Spleen (tissue), 11 donors: ENCODE measurements around the gene CACNA2D2. TPM values are rescaled to one million over a fixed set of nuclear protein-coding genes. Genes with fewer than 3 reads are reported as not detected.

Experiments used
- DNase-seq: peaks from one replicate; pipeline ENCODE4 v3.0.0-alpha.2; 2020
- H3K27ac ChIP-seq, 8 donors: fragments of 200-600 bp; sonication (generic) in 7 of 8; 1 replicate in 4 of 8; 2 replicates in 4 of 8; pipeline versions ENCODE4 v1.5.0 to v1.8.0; 2016 to 2021; ENCODE audit warnings: inconsistent platforms in 4 of 8, mild to moderate bottlenecking in 4 of 8, moderate library complexity in 1 of 8
- H3K27me3 ChIP-seq, 7 donors: fragments of 200-600 bp; sonication (generic) in 6 of 7; replicated peaks in 1 of 7; 1 replicate in 4 of 7; 2 replicates in 3 of 7; pipeline versions ENCODE4 v1.5.0 to v1.8.0; 2016 to 2021; ENCODE audit warnings: inconsistent platforms in 3 of 7, mild to moderate bottlenecking in 1 of 7
- H3K36me3 ChIP-seq, 6 donors: fragments of 200-600 bp; sonication (generic) in 5 of 6; 1 replicate in 4 of 6; 2 replicates in 2 of 6; pipeline versions ENCODE4 v1.5.0 to v1.8.0; 2016 to 2021; ENCODE audit warnings: inconsistent platforms in 2 of 6
- H3K4me1 ChIP-seq, 6 donors: fragments of 200-600 bp; sonication (generic) in 5 of 6; 1 replicate in 3 of 6; 2 replicates in 3 of 6; pipeline versions ENCODE4 v1.5.0 to v1.8.0; 2016 to 2021; ENCODE audit warnings: inconsistent platforms in 3 of 6
- H3K4me3 ChIP-seq, 8 donors: fragments of 200-600 bp; sonication (generic) in 7 of 8; 1 replicate in 4 of 8; 2 replicates in 4 of 8; pipeline versions ENCODE4 v1.5.0 to v1.8.0; 2016 to 2021; ENCODE audit warnings: inconsistent platforms in 4 of 8, mild to moderate bottlenecking in 4 of 8, moderate library complexity in 2 of 8
- H3K9me3 ChIP-seq, 8 donors: fragments of 200-600 bp; sonication (generic) in 7 of 8; 1 replicate in 4 of 8; 2 replicates in 4 of 8; pipeline versions ENCODE4 v1.5.0 to v1.8.0; 2016 to 2021; ENCODE audit warnings: inconsistent platforms in 4 of 8
- CTCF ChIP-seq, 11 experiments: fragments of 200-600 bp in 7 of 11; fragments of 450-650 bp in 4 of 11; sonication (generic) in 4 of 11; IDR thresholded peaks in 8 of 11; conservative IDR thresholded peaks in 3 of 11; 1 replicate in 7 of 11; 2 replicates in 4 of 11; pipeline versions ENCODE4 v1.4.0 to v1.8.0; 2016 to 2021; ENCODE audit warnings: antibody characterized with exemption in 11 of 11, inconsistent platforms in 4 of 11, mild to moderate bottlenecking in 1 of 11
- POLR2A ChIP-seq, 3 donors: fragments of 450-650 bp; IDR thresholded peaks; one replicate each; pipeline ENCODE4 v1.5.1; 2017; ENCODE audit warnings: antibody characterized with exemption in 3 of 3, mild to moderate bottlenecking in 1 of 3
- POLR2AphosphoS5 ChIP-seq, 3 donors: sonication (generic); formaldehyde crosslinking; IDR thresholded peaks; one replicate each; pipeline ENCODE4 v1.5.1; 2017; ENCODE audit warnings: antibody characterized with exemption in 3 of 3
- WGBS, 5 donors: extraction: QIAGEN DNeasy Blood & Tissue Kit in 3 of 5; methylation state at CpG; one replicate each; pipeline versions ENCODE4 v1.1.5 to v1.1.7; 2013 to 2018; 5-methylcytosine and 5-hydroxymethylcytosine counted together
- intact Hi-C: fragments of 100-400 bp; cut with DNase I; formaldehyde crosslinking; loops from one replicate; pipeline ENCODE4 v1.15.0; 2023; ENCODE audit warnings: low total_unique reads
- polyA plus RNA-seq, 3 donors: library from polyadenylated mRNA; stranded (reverse); fragments of 200-250 nt; gene quantifications; one replicate each; pipeline ENCODE4 v1.2.1, GENCODE V29; 2013
- total RNA-seq, 7 donors: library from RNA; depleted of rRNA in 3 of 7; stranded (reverse); fragments of >200 nt in 3 of 7; fragmentation: NEBNext Ultra II Directional in 4 of 7; extraction: Animal tissue kit (Norgen Biotek cat#: 25700) in 4 of 7; gene quantifications; one replicate each; pipeline versions ENCODE4 v1.1.0 to v1.2.1, GENCODE V29; 2016 to 2021
- donor health status: healthy with polysubstance abuse.
- donor health status: DM: no; HTN: no; CAD: no; lungs with moderate emphysema.
- donor health status: DM: no; HTN: no; CAD: no.
- donor health status: Bipolar disorder and iron deficiency.
- donor health status: healthy.
- donor health status: DM: no; HTN: no; CAD: no.
- donor health status: DM: yes; HTN: yes; CAD: no.

CACNA2D2 gene
- total and polyA plus RNA-seq, 10 donors = 0.24 to 3.2 (median 1.2) TPM

GRCh38 chr3:50353245-50354004 lies 150.0 kb downstream of the CACNA2D2 start:
- Histone ChIP-seq H3K27me3 (no peaks in the 10 kb centered on the region), H3K9me3 (no peaks in the 10 kb centered on the region), H3K36me3 (peaks cover 0 to 81% (median 44%) of the 10 kb centered on the region in 6 donors), H3K27ac (peak overlapping the region in 2 of 8 donors; percentile 2 to 33), H3K4me3 (no peak overlapping the region), H3K4me1 (peaks cover 36 to 98% (median 80%) of the 10 kb centered on the region in 6 donors)
- 81 to 92% (median 84%) methylated on average over 8 to 12 of the region's 12 CpGs for WGBS, 5 donors
- DNase-seq = no peak
- TF ChIP-seq POLR2A (IDR thresholded peaks at IDR 0.05) (no peak), CTCF (IDR thresholded peaks at IDR 0.05 in 8 of 11, conservative IDR thresholded peaks at IDR 0.05 in 3 of 11) (no peak), POLR2AphosphoS5 (IDR thresholded peaks at IDR 0.05) (peak; percentile 42 to 79 (median 58))
- intact Hi-C loops = no loop called here

GRCh38 chr3:50352781-50353180 lies 150.7 kb downstream of the CACNA2D2 start:
- intact Hi-C loops = no loop called here
- peaks cover 0 to 81% (median 50%) of the 10 kb centered on the region in 6 donors for H3K36me3 ChIP-seq
- DNase-seq = no peak
- no peak for TF ChIP-seq CTCF (IDR thresholded peaks at IDR 0.05 in 8 of 11, conservative IDR thresholded peaks at IDR 0.05 in 3 of 11)
- TF ChIP-seq POLR2AphosphoS5 (IDR thresholded peaks at IDR 0.05) = no peak
- TF ChIP-seq POLR2A (IDR thresholded peaks at IDR 0.05) = no peak
- no peaks in the 10 kb centered on the region for H3K27me3 ChIP-seq
- peaks cover 30 to 98% (median 77%) of the 10 kb centered on the region in 6 donors for H3K4me1 ChIP-seq
- 36 to 57% (median 43%) methylated on average over 2 of the region's 2 CpGs for WGBS, 5 donors
- no peaks in the 10 kb centered on the region for H3K9me3 ChIP-seq
- H3K27ac ChIP-seq = peak overlapping the region in 1 of 8 donors; percentile 33
- no peak overlapping the region for H3K4me3 ChIP-seq

GRCh38 chr3:50351323-50351697 lies 152.1 kb downstream of the CACNA2D2 start:
- H3K27ac ChIP-seq = peak overlapping the region; percentile 92 to 100 (median 94)
- H3K4me1 ChIP-seq = peaks cover 15 to 98% (median 75%) of the 10 kb centered on the region in 6 donors
- no peak for DNase-seq
- intact Hi-C loops = no loop called here
- no peak for TF ChIP-seq POLR2A (IDR thresholded peaks at IDR 0.05)
- TF ChIP-seq CTCF (IDR thresholded peaks at IDR 0.05 in 8 of 11, conservative IDR thresholded peaks at IDR 0.05 in 3 of 11) = no peak
- TF ChIP-seq POLR2AphosphoS5 (IDR thresholded peaks at IDR 0.05) = no peak
- H3K4me3 ChIP-seq = peak overlapping the region; percentile 52 to 93 (median 63)
- H3K9me3 ChIP-seq = no peaks in the 10 kb centered on the region
- H3K27me3 ChIP-seq = no peaks in the 10 kb centered on the region
- 58 to 76% (median 64%) methylated on average over 11 of the region's 11 CpGs for WGBS, 5 donors
- H3K36me3 ChIP-seq = peaks cover 0 to 72% (median 49%) of the 10 kb centered on the region in 6 donors
